Lung (tissue), 12 donors: ENCODE data around the gene FGF13. TPM values are rescaled to one million over a fixed set of nuclear protein-coding genes. Genes with fewer than 3 reads are reported as not detected.

Experiments used
- ATAC-seq: fragments of 200-7000 bp; cut with Tn5 transposase; one replicate; pipeline ENCODE4 v1.9.1; 2020; ENCODE audit warnings: moderate number of reproducible peaks; ENCODE audit not compliant: insufficient read depth, low FRiP score
- DNase-seq, 3 donors: peaks; one replicate each; pipeline ENCODE4 v3.0.0-alpha.2; 2013 to 2017
- H3K27ac ChIP-seq, 2 donors: one replicate each; pipeline ENCODE4 v1.5.1; 2013; ENCODE audit warnings: mild to moderate bottlenecking in 2 of 2, moderate library complexity in 2 of 2, control low read depth in 1 of 2, inconsistent platforms in 1 of 2, low read depth in 1 of 2, low read length in 1 of 2
- H3K27me3 ChIP-seq, 3 donors: one replicate each; pipeline ENCODE4 v1.5.1; 2013; ENCODE audit warnings: low read length in 2 of 3; ENCODE audit not compliant: control insufficient read depth in 3 of 3, insufficient read depth in 3 of 3
- H3K36me3 ChIP-seq, 4 donors: one replicate each; pipeline ENCODE4 v1.5.1; 2013; ENCODE audit warnings: low read length in 4 of 4, mild to moderate bottlenecking in 1 of 4, moderate library complexity in 1 of 4; ENCODE audit not compliant: control insufficient read depth in 4 of 4, insufficient read depth in 4 of 4
- H3K4me1 ChIP-seq, 5 donors: one replicate each; pipeline ENCODE4 v1.5.1; 2013; ENCODE audit warnings: low read length in 5 of 5, mild to moderate bottlenecking in 2 of 5, moderate library complexity in 1 of 5; ENCODE audit not compliant: control insufficient read depth in 5 of 5, insufficient read depth in 5 of 5
- H3K4me3 ChIP-seq: one replicate; pipeline ENCODE4 v1.5.1; 2013; ENCODE audit warnings: mild to moderate bottlenecking, control low read depth, moderate library complexity
- H3K9ac ChIP-seq, 2 donors: one replicate each; pipeline ENCODE4 v1.5.1; 2013; ENCODE audit warnings: low read length in 2 of 2, control low read depth in 1 of 2; ENCODE audit not compliant: insufficient read depth in 1 of 2
- H3K9me3 ChIP-seq, 4 donors: one replicate each; pipeline ENCODE4 v1.5.1; 2013; ENCODE audit warnings: low read length in 3 of 4, mild to moderate bottlenecking in 1 of 4, moderate library complexity in 1 of 4; ENCODE audit not compliant: control insufficient read depth in 4 of 4, insufficient read depth in 3 of 4
- CTCF ChIP-seq: IDR thresholded peaks from 2 replicates; pipeline ENCODE4 v1.5.1; 2012; ENCODE audit warnings: mild to moderate bottlenecking; ENCODE audit errors: control extremely low read depth, extremely low read depth
- WGBS, 2 donors: extraction: QIAGEN DNeasy Blood & Tissue Kit; methylation state at CpG; one replicate each; pipeline ENCODE4 v1.1.7; 2013; 5-methylcytosine and 5-hydroxymethylcytosine counted together
- polyA plus RNA-seq, 2 donors: library from polyadenylated mRNA; stranded (reverse); fragments of 200-250 nt; gene quantifications; one replicate each; pipeline ENCODE4 v1.2.1, GENCODE V29; 2013
- total RNA-seq, 2 donors: library from RNA; depleted of rRNA in 1 of 2; stranded (reverse); fragments of >200 nt in 1 of 2; gene quantifications; one replicate each; pipeline ENCODE4 v1.2.1, GENCODE V29; 2014 to 2021
- donor health status: control.
- donor health status: control.
- donor health status: Bipolar disorder and iron deficiency.
- donor health status: healthy.
- donor health status: DM: yes; HTN: yes; CAD: no.

The FGF13 gene
- total and polyA plus RNA-seq, 4 donors, result 1.7 to 7.5 (median 2.8) TPM

- Histone ChIP-seq H3K27ac (no peak overlapping the region), H3K4me1 (no peaks in the 10 kb centered on the region), H3K36me3 (no peaks in the 10 kb centered on the region), H3K9ac (no peak overlapping the region), H3K27me3 (peaks cover 0 to 10% (median 2%) of the 10 kb centered on the region in 3 donors), H3K4me3 (no peak overlapping the region), H3K9me3 (no peaks in the 10 kb centered on the region)
- 71 to 91% methylated on average over 1 of the region's 1 CpG for WGBS, 2 donors
- TF ChIP-seq CTCF, result no peak
- ATAC-seq (no peak), DNase-seq (no peak)
Measured at GRCh38 chrX:138664466-138664865, 47.1 kb downstream of the FGF13 start.

GRCh38 chrX:138664016-138664415 lies 47.5 kb downstream of the FGF13 start:
- H3K4me3 ChIP-seq, result no peak overlapping the region
- TF ChIP-seq CTCF, result no peak
- no peaks in the 10 kb centered on the region for H3K36me3 ChIP-seq
- ATAC-seq (no peak), DNase-seq (no peak)
- H3K27me3 ChIP-seq, result peaks cover 0 to 10% (median 2%) of the 10 kb centered on the region in 3 donors
- WGBS, 2 donors, result 82 to 87% methylated on average over 3 of the region's 3 CpGs
- no peaks in the 10 kb centered on the region for H3K4me1 ChIP-seq
- no peaks in the 10 kb centered on the region for H3K9me3 ChIP-seq
- no peak overlapping the region for H3K27ac ChIP-seq
- no peak overlapping the region for H3K9ac ChIP-seq

DNA sequence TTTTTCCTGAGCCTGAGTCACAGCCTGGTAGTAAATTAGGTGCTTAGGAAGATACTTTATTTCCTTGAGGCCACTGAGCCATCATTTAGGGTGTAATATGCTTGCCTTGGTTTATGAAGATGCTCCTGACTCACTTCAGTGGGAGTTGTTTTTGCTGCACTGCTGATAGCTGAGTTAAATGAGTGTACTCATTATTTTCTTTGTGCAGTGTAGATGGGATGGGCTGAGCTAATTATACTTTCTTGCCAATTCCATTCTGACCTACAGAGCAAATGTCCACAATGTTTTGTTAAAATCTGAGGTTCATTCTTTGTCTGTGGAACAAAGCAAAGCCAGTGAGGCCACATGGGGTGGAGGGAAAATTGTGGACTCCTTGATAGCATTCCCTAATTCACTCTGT lies 60.0 kb downstream of the FGF13 start:
- Histone ChIP-seq H3K9me3 (no peaks in the 10 kb centered on the region), H3K4me1 (no peaks in the 10 kb centered on the region), H3K27me3 (peaks cover 0 to 8% (median 3%) of the 10 kb centered on the region in 3 donors), H3K36me3 (no peaks in the 10 kb centered on the region), H3K27ac (no peak overlapping the region), H3K4me3 (no peak overlapping the region), H3K9ac (no peak overlapping the region)
- no peak for ATAC-seq
- TF ChIP-seq CTCF, result no peak
- no peak for DNase-seq

GRCh38 chrX:138648568-138648967 lies 62.9 kb downstream of the FGF13 start:
- Histone ChIP-seq H3K4me1 (no peaks in the 10 kb centered on the region), H3K36me3 (no peaks in the 10 kb centered on the region), H3K27ac (no peak overlapping the region), H3K9me3 (no peaks in the 10 kb centered on the region), H3K27me3 (peaks cover 0 to 8% (median 6%) of the 10 kb centered on the region in 3 donors), H3K4me3 (no peak overlapping the region), H3K9ac (no peak overlapping the region)
- TF ChIP-seq CTCF, result no peak
- DNase-seq (no peak), ATAC-seq (no peak)
- WGBS, 2 donors, result 28 to 59% methylated on average over 3 to 4 of the region's 4 CpGs
